Stimulated activated CD4-positive, alpha-beta T cell treated with anti-CD3 and anti-CD28 coated beads, Interleukin-4, amount 100 ng/mL, for 48 hours (primary cell): Measurements from ENCODE around the gene NEIL1.
"Not testable (repeated sequence)": the region's sequence is repeated elsewhere in the genome, so short reads cannot be mapped to it uniquely, and the experiment has no call there.

Experiments used
- DNase-seq, 2 donors: peaks; one replicate each; pipeline ENCODE4 v3.0.0-alpha.2; 2020; ENCODE audit warnings: low read depth in 2 of 2

Gene NEIL1

GRCh38 chr15:75371901-75372688, 25.3 kb downstream of the NEIL1 start:
- no peak for DNase-seq

GRCh38 chr15:75380773-75381172, 33.9 kb downstream of the NEIL1 start:
- no peak for DNase-seq

GRCh38 chr15:75383986-75384385, 37.1 kb downstream of the NEIL1 start:
- not testable (repeated sequence) for DNase-seq

- no peak for DNase-seq
These were observed 43.0 kb downstream of the NEIL1 start for GRCh38 chr15:75389791-75390382.

GRCh38 chr15:75397494-75397893, 50.7 kb downstream of the NEIL1 start:
- no peak for DNase-seq

GRCh38 chr15:75403892-75404291, 57.1 kb downstream of the NEIL1 start:
- DNase-seq, result no peak
